Stimulated activated CD8-positive, alpha-beta memory T cell treated with anti-CD3 and anti-CD28 coated beads, Interleukin-12 subunit alpha, Interleukin-12 subunit beta, amount 100 ng/mL, for 24 hours (primary cell): ENCODE data around the gene TMEM238L.

ENCODE experiments used
- DNase-seq: peaks from one replicate; pipeline ENCODE4 v3.0.0-alpha.2; 2020; ENCODE audit errors: extremely low read depth

Gene TMEM238L

GRCh38 chr17:10804546-10804945 is 647 bp upstream of the TMEM238L start:
- DNase-seq, result no peak

GRCh38 chr17:10803350-10803749 is 549 bp downstream of the TMEM238L start:
- no peak for DNase-seq

- DNase-seq, result no peak
Measured at GRCh38 chr17:10802496-10803284, 1.2 kb downstream of the TMEM238L start.

GRCh38 chr17:10799407-10799806 is 4.5 kb downstream of the TMEM238L start:
- DNase-seq, result no peak

GRCh38 chr17:10798910-10799309 is 5.0 kb downstream of the TMEM238L start:
- DNase-seq, result no peak

- no peak for DNase-seq
Measured at GRCh38 chr17:10798332-10798749, 5.6 kb downstream of the TMEM238L start.

GRCh38 chr17:10797476-10798328 is 6.2 kb downstream of the TMEM238L start:
- DNase-seq, result no peak

- DNase-seq, result no peak
Measured at GRCh38 chr17:10793816-10794215, 10.1 kb downstream of the TMEM238L start.

- no peak for DNase-seq
Measured at GRCh38 chr17:10793256-10793655, 10.6 kb downstream of the TMEM238L start.

- DNase-seq, result no peak
Measured at GRCh38 chr17:10792151-10792550, 11.7 kb downstream of the TMEM238L start.

GRCh38 chr17:10790491-10791401 is 13.2 kb downstream of the TMEM238L start:
- DNase-seq, result no peak

GRCh38 chr17:10789694-10790271 is 14.1 kb downstream of the TMEM238L start:
- no peak for DNase-seq

- DNase-seq, result no peak
Measured at GRCh38 chr17:10787306-10788045, 16.4 kb downstream of the TMEM238L start.

GRCh38 chr17:10785295-10785694 is 18.6 kb downstream of the TMEM238L start:
- DNase-seq, result no peak

- no peak for DNase-seq
Measured at GRCh38 chr17:10779609-10780008, 24.3 kb downstream of the TMEM238L start.

GRCh38 chr17:10777890-10778289 is 26.0 kb downstream of the TMEM238L start:
- no peak for DNase-seq

- no peak for DNase-seq
Measured at GRCh38 chr17:10777131-10777807, 26.6 kb downstream of the TMEM238L start.

- DNase-seq, result no peak
Measured at GRCh38 chr17:10776381-10776780, 27.5 kb downstream of the TMEM238L start.

- DNase-seq, result no peak
Measured at GRCh38 chr17:10775740-10776356, 28.1 kb downstream of the TMEM238L start.

- no peak for DNase-seq
Measured at GRCh38 chr17:10775058-10775457, 28.8 kb downstream of the TMEM238L start.
